HG02943 (cell line): ENCODE results near the gene ZNF365.

Experiments used
- ATAC-seq: cut with Tn5 transposase; IDR thresholded peaks from one replicate; pipeline ENCODE4 v1.9.1; 2021; ENCODE audit warnings: mild to moderate bottlenecking, low read depth, moderate library complexity; ENCODE audit not compliant: unreplicated experiment

Gene ZNF365

DNA sequence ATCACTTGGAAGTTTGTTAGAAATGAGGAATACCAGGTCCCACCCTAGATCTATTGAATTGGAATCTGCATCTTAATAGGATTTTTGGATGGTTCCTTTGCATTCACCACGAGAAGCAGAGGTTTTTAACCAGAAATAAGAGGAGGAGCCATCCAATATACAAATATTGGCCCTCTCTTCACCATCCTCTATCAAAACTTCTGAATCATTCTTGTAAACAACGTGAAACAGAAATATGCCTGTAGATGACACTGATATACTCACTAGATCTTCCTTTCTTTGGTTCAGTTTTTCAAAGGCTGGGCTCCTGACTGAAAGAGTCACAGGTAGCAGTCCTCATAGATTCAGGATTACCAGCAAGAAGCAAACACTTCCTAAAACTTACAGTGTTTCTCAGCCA is 39.5 kb downstream of the ZNF365 start:
- no peak for ATAC-seq

DNA sequence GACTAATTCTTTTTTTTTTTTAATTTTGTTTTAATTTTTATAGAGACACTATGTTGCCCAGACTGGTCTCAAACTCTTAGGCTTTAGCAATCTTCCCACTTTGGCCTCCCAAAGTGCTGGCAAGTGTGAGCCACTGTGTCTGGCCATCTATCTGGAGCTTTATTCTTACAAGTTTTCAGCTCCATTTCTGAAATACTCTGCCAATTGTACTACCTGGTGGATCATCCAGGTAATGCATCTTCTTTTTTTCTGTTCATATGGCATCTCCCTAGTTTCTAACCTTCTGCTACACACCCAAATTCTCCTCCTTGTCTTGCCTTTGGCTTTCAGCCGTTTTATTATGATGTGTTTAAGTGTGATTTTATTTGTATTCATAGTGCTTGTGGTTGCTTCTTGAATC is 40.2 kb downstream of the ZNF365 start:
- ATAC-seq: no peak

DNA sequence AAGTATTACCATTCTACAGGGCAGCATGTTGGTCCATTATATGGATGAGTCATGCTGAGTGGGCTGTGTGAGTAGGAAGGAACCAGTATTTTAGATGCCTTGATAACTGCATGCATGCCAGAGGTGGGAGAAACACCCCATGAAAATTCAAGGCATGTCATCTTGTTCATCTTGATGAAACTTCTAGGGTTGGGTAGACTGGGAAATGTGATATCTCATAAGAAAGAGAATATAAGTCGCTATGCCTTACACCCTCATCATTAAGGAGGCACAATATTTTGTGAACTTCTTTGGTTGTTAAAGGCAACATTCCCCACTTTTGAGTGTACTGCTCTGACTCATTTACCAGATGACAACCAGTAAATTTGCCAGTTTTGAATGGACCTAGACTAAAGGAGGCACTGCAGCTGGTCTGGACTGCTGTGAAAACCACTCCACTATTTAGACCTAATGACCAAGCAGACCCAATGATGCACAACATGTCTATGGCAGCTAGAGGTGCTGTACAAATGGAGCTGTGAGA is 48.0 kb downstream of the ZNF365 start:
- no peak for ATAC-seq

DNA sequence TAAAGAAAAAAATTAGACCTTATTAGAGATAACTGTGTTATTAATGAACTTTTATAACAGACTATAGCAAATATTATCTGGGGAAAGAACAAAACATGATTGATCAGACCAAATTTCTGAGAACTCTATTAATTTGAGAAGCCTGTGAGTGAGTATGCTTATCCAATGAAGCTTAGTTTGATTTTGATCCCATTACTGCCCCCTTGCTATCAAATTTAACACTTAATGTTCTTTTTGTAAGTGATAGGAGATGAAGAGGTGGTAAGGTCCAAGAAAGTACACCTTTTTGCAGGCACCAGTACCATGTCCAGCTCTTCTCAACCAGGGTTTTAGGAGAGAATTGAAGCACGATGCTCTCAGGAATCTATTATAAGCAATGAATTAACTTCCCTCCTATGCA is 49.9 kb downstream of the ZNF365 start:
- no peak for ATAC-seq

DNA sequence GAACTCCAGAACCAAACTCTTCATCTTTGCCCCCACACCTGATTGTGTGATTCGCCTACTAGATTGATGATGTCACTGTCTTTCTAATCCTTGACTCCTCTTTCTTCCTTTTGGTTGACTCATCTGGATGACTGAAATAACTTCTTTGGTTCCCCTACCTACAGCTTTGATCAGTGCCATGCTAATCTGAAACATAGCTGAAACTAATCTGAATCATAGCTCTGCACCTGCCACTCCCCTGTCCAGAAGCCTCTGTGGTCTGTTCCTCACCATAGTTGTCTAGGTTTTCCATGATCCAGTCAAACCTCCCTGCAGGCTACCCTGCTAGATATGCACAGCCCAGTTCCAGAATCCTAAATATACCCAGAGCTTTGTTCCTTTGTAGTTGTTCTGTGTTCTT is 51.9 kb downstream of the ZNF365 start:
- ATAC-seq: no peak

DNA sequence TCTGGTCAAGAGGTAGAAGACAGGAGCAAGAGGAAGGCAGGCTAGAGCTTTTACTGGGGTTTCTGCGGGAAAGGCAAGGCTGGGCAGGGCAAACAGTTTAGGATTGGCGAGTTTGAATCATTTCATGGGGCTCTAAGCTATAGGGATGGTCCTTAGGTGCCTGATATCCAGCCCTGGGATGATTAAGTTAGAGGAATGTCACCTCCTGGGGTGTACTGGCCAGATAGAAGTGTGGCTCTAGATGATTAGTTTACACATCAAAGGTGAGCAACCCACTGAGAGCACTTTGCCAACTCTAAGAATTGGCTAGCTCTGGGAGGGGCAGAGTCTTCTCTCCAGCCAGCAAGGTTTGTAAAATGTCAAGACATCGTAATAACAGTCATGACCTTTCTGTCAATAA is 52.4 kb downstream of the ZNF365 start:
- no peak for ATAC-seq

DNA sequence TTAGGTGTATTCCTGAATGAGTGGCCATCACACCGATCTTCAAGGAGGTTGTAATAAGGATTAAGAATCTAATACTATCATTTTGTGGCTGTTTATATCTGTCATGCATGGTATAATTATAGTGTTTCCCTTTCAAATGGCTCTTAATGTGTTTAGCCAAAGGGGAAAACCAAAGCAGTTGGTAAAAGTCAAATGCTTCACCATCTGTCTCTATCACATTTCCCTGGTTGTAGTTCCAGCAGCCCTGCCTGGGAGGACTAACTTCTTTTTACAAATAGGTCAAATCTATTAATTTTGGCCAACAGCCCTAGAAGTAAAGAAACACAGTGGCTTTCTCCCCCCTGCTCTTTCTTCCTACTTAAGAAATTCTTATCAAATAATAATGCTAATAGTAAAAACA is 56.7 kb downstream of the ZNF365 start:
- no peak for ATAC-seq

DNA sequence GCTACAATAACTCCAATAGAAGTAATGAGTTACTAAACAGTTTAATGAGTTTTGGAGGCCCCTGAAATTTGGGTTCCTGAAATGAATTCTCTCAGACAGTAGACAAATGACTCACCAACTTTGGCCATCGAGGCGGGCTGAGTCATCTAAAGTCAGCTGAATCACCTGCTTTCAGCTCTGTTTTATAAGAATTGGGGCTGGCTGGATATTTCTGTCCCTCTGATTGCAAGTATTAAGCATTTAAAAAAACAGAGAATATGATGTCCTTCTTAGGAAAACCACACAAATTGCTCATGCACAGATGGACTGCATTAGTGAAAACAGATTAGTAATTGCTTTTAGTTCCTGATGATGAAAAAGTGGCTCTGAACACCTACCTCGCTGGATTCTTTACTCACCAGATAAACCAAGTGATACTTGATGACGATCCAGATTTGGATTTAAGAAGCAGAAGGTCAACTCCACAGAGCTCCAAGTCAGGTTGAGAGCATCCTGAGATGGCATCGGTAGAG is 59.1 kb downstream of the ZNF365 start:
- ATAC-seq: no peak

DNA sequence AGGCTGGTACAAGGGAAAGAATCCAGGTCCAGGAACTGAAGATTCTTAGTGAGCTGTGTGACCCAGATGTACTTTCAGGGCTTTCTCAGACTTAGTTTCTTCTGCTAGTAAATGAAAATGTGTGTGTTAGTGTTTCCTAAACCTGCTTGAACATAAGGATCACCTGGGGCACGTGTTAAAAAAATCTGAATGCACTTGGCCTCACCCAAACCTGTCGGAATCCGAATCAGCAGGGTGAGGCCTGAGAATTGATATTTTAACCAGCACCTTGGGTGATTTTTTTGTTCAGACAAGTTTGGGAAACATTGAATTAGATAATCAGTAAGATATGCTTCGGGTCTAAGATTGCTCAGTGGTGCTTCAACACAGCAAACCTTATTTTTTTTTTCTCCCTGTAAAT is 59.7 kb downstream of the ZNF365 start:
- no peak for ATAC-seq

DNA sequence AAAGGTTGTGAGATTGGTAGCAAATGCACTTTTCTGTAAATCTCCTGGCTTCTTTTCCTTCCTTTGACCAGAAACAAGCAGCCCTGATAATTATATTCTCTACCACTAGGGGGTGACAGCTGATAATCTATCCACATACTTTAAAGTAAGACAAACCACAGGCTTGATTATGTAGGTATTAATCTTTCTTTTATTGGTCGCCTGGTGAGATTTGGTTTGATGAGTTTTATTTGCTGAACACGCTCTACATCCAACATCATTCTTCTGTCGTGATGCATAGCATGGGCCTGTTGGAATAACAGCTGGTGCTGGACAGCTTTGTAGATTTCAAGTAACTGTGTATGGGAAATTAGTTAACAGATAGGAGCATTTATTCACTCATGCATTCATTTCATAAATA is 63.5 kb downstream of the ZNF365 start:
- no peak for ATAC-seq

DNA sequence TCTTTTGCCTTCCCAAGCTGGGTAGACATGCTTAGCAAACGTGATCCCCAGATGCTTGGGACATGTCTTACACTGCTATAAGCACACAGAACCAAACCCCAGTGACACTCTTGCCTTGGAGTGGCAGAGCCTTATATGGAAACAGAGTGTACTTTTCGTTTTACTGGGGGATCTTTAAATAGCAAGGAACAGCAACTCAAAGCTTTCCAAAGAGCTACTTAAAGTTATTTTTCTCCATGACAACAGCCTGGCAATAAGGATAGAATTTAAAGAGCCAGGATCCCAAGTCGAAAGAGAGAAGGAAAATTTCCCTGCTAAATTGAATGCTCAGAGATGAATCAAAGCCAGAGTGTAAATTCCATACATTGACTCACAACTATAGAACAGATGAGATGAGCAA is 67.8 kb downstream of the ZNF365 start:
- no peak for ATAC-seq

DNA sequence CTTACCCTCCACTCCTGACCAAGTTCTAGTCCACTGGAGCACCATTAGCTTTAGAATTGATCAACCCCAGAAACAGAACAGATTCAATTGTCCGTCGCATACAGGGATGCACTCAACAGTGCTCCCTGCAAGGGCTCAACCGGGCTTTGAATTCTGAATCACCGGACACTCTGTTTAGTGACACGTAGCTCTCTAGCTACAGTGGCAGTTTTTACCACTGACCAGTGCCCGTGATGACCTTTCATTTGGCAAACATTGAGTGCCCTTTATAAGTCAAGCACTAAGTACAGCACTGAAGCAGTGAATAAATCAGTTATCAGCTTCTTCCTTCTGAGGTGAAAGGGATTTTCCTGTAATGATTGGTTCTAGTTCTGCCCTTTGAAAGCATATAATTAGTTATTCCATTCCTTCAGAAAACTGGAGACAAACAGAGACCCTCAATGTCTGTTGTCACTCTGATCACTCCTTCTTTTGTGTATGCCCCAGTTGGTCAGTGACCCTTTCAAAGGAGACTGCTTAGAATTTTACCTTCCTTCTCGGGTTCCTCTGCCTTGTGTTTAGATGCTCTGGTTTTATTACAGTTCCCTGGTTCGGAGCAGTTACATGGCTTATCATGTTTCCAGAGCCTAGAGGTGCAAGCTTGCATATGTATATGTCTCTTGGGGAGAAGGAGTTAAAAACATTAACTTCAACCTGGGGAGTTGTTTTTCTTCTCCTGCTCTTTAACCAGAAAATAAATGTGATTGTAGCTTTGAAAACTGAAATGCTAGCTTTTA is 68.9 kb downstream of the ZNF365 start:
- no peak for ATAC-seq

DNA sequence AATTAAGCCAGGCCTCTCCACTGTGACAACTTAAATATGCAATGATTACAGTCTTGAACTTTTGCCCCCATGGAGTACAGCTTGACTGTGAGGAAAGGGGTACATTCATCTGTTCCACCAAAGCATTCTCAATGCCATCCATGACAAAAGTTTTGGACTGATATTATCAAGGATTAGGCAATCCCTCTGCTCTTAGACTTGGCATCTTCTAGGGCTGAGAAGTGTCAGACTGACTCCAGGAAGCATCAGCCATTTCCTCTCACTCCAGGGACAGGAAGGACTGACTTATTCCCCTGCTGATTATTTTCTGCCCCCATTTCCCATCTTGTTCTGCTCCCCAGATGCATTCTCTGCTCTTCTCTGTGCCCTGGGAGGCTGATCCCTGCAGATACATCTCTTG is 69.7 kb downstream of the ZNF365 start:
- ATAC-seq: no peak

DNA sequence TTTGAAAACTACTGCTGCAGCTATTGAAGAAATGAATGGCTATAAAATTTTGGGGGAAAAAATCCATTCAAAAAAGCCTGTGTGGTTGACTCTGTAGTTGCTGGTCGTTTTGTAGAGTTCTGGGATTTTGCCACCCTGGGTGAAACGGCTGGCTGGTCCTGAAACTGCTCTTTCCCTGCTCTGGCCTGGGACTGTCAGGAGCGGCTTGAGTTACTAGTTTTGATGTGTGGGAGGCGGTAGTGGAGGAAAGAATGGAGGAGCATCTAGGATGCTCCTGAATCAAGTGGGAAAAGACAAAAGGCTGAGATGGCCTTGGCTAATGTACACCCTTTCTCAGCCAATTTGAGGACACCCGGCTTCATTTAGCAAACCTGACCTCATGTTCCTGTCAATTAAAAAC is 72.5 kb downstream of the ZNF365 start:
- no peak for ATAC-seq

DNA sequence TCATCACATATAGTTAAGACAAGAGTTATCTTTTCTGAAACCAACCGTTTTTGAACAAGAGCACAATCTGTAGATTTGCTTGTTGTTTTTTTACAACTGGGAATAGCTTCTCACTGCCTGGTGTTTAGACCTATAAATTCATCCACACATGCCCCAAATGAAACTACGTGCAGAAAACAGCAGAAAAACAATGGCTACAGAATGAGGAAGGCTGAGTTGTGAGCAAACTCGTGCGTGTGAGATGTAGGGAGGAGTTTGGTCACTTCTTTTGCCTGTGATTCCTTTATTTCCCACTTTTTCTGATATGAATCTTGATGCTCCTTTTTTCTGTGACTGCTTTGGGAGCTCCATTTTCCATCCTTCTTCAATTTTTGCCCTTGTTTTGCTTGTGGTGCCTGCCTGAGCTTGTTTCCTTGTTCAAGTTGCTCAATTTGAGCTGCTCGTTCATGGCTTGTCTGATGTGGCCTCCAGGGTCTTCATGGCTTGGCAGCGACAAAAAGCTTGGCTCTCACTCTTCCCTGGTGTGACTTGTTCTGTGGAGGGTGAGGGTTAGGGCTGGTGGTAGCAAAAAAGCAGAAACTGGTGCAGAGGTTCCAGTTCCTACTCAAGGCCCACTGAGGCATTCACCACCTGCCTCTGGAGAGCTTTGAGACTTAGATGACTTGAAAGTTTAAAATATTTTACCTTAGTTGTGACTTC is 76.9 kb downstream of the ZNF365 start:
- ATAC-seq: no peak

DNA sequence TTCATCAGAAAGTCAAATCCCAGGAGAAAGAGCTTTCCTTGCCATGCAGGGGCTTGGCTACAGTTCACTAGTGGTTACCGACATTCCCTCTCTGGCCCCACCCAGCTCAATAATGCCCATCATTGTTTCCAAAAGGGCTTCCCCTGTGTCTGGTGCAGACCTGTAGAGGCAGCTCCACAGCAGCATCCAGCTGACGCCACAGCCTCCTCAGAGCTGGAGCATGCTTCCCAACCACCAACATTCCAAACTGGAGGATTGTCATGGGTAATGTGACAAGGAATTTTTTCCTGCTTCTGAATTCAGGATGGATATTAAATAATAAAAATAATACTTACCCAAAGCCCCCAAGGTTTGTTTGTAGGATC is 77.4 kb downstream of the ZNF365 start:
- no peak for ATAC-seq
